ENCODE data around the gene MIDN.

Gene MIDN

DNA sequence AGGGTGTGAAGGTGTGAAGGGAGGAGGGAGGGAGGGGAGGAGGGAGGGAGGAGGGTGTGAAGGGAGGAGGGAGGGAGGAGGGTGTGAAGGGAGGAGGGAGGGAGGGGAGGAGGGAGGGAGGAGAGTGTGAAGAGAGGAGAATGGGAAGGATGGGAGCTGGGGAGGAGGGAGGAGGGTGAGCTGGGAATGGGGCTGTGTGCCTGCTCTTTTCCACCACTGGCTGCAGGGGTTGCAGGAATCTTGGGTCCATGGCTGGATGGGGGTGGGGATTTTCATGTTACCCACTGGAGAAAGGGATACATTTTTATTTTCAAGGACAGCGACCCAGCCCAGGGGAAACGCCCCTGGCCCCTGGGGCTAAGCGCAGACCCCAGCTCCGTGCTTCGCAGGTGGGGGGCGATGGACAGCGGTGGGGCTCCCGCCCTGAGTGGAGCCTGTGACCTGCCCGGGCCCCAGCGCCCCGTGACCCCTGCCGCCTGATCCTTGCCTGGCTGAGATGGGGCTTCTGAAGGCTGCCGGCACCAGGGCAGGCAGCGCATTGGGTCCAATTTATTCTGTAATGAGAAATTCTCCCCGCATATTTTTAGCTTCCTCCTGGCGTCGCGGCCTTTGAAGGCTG, 34.3 kb downstream of the MIDN start:
- no peak for DNase-seq (ENCODE audit: low read depth, low spot score)

DNA sequence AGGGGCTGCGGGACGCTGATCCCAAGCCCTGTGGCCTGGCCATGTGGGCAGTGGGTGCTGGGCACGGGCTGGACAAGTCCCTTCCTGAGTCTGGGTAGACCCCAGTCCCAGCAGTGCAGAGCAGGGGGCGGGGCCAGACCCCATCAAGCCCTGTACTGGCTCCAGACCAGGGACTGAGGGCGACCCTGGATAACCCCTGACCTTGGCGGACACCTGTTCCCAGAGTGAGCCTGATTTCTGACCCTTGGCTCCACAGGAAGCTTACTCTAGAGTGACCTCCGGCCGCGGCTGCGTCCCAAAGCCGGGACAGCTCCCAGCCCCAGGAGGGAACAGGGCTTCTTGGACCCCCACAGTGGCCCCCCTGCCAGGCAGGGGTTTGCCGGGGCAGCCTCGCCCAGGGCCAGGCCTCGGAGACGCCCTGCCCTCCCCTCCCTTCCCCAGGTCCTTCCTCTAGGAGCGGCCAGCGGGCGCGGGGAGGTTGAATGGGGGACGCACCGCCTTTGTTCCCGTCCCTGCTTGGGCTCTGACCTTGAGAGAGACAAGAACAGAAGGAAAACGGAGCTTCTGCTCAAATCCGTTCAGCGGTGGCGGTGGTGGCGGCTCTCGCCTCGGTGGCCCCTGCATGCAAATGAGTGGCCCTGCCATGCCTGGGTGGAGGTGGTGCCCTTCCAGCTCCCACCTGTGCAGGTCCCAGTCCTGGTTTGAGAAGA, 35.0 kb downstream of the MIDN start:
- DNase-seq (ENCODE audit: low read depth, low spot score), result no peak

DNA sequence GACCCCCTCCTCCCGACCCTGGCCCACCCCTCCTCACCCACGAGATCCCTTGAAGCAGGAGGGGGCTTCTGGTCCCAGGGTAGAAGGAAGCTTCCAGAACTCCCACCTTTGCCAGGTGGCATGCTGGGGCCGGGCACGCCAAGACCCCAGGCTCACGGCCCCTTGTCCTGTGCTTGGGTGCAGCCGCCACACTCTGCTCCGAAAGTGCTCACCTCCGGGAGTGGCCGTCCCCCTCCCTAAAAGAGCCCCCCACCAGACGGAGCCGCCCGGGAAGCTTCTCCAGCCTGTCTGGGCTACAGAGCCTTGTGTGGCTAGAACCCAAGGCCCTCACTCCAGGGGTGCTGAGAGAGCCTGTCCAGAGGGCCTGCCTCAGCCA, 35.5 kb downstream of the MIDN start:
- DNase-seq (ENCODE audit: low read depth, low spot score), result no peak

DNA sequence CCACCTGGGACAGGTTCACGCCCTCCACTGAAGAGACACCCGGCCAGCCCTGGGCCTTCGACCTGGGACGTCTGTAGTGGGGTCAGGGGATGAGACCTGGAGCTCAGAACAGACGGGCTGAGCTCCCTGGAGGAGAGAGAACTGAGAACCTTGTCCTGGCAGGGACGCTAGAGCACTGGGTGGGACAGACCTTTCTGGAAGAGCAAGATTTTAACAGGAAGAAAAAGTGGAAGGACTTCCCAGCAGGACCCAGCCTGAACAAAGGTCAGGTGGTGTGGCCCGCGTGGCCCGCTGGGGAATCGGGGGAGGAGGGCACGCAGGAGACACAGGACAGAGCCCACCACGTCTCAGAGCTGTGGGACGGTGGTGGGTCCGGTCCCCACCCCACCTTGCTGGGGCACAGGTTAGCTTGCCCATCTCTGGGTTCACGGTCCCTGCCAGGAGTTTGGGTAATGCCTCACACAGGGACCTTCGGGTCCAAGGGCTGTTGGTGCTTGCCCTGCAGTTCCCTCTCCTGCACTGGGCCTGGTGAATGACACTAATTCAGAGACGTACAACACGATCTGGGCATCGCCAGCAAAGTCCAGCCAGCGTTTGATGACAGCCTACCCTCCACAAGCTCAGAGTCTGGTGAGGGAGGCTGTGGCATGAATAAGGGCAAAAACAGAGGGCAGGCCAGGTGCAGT, 36.1 kb downstream of the MIDN start:
- DNase-seq (ENCODE audit: low read depth, low spot score), result no peak

DNA sequence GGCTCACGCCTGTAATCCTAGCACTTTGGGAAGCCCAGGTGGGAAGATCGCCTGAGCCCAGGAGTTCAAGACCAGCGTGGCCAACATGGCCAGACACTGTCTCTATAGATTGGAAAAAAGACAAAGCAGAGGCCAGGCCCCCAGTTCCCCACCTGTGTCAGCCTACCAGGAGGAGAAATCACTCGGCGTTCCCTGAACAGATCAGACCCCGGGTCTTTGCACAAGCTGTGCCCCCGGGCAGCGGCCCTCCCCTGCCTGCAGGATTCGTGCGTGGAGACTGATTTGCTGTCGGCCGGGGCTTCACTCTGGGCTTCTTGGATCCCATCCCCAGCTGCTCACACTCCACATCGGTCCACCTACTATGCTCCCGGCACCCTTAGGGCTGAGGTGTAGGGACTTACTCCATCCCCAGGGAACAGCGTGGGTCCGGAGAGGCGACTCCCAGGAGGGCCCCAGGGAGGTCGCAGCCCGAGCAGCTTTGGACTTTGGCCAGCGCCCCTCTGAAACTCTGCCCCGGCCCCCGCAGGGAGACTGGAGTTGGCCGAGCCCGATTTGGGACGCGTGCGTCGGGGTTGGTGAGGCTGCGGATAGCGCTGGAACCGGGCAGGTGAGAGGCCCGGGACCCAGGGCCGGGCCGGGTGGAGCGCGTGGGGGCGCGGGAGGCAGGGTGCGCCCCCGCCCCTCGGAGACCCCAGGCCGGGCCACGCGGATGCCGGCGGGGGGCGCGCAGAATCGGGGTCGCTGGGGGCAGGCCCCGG, 36.8 kb downstream of the MIDN start:
- no peak for DNase-seq (ENCODE audit: low read depth, low spot score)

DNA sequence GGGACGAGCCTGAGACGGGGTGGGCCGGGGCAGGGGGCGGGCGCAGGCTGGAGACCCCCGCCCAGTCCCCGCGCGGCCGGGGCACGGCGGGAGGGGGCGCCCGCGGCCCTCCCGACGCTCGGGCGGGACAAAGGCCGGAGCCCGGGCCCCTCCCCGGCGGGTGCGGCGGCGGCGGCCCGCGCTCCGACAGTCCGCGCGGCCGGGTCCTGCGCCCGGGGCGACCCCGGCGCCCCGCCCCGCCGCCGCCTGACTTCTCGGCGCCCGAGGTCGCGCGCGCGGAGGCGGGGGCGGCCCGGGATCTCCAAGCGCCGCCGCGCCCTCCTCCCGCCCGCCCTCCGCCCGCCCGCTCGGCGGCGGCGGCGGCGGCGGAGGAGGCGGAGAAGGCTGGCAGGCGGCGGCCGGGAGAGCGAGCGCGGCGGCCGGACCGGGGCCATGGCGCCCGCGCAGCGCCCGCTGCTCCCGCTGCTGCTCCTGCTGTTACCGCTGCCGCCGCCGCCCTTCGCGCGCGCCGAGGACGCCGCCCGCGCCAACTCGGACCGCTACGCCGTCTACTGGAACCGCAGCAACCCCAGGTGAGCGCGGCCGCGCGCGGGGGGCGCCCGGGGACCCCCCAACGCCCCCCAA, 37.5 kb downstream of the MIDN start, which contains the start of gene EFNA2:
Gene EFNA2 (plus strand): TSS at position 137 of the 624 bp plus-strand sequence. CDS start 296 bp downstream, at position 433.
- no peak for DNase-seq (ENCODE audit: low read depth, low spot score)

DNA sequence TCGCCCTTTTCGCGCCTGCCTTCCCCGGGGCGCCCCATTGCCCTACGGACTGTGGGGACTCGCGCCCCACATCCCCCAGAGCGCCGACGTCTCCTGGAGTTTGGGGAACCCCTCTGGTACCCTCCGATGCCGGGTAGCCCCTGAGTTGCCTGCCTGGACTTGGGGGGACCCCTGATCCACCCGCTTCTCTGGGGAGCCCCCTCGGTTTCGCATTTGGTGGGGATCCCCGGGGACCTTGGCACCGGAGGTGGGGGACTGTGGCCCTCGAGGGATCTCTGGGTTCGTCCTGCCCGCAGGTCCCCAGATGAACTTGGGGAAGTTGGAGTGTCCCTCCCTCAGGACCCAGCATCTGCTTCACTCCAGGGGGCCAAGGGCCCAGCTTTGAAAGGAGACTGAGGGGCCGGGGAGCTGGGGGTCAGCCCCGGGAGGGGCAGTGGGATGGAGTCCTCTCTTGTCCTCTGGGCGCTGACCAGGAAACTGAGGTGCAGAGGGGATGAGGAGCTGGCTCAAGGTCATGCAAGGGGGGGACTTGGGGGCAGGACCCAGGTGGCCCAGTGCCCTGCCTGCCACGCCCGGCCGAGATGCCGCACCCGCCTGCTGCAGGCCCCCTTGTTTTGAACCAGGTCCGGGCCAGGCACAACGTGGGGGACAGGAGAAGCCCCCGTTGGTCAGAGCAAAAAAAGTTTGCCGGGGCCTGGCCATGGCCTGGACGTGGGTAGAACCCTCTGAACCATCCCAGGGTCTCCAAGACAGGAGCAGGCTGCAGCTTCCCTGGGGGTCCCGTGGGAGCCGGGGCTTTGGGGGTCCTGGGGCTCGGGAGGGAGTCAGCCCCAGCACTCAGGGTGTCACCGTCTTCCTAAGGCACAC, 38.3 kb downstream of the MIDN start:
- no peak for DNase-seq (ENCODE audit: low read depth, low spot score)

DNA sequence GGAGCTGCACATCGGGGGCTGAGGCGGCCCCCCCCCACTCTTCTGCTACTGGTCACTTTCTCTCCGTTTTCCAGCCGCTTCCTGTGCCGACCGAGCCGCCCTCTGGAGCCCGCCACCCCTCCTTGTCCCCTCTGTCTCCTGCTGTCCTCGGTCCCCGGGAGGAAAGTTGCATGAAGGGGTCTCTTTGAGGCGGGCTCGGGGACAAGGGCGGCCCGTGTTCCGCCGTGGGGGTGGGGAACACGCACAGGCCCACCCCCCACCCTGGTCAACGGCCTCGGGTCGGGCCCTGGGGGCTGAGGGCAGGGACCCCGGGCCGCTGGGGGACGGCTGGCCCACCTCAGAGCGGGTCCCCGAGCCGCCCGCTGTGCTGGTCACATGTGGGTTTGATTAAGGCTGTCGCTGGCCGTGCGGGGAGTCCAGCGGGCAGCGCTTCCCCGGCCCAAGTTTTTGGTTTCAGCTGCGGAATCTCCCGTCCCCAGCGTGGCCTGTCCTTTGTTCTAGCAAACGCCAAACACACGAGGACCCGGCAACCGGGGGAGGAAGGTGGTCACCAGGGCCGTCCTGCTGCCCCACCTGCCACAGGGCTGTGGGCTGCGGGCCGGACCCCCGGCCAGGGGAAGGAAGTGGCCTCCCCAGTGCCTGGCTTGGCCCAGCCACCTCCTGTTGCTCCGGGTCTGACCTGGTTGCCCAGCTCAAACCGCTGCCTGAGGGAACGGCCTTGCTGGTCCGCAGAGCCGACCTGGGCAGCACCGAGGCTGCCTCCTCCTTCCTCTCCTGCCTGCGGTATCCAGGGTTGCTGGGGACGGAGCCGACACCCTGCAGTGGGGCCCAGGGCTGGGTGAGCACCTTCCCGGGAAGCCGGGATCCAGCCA, 39.2 kb downstream of the MIDN start:
- DNase-seq (ENCODE audit: low read depth, low spot score), result no peak

DNA sequence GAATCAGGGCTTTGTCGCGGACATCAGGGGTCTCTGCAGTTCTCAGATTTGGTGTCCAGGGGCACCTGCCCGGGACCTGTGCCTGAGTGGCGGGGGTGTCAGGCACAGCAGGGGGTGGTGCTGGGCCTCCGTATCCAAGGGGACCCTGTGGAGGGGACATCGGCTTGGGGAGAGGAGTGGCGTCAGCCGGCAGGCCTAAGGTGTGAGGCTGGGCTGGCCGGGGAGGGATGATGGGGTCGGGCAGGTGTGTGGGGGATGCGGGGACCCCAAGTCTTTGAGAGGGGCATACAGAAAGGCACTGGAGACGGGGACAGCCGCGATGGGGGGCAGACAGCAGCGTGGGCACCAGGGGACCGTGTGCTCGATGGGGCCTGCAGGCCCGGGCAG, 39.8 kb downstream of the MIDN start:
- DNase-seq (ENCODE audit: low read depth, low spot score), result no peak

DNA sequence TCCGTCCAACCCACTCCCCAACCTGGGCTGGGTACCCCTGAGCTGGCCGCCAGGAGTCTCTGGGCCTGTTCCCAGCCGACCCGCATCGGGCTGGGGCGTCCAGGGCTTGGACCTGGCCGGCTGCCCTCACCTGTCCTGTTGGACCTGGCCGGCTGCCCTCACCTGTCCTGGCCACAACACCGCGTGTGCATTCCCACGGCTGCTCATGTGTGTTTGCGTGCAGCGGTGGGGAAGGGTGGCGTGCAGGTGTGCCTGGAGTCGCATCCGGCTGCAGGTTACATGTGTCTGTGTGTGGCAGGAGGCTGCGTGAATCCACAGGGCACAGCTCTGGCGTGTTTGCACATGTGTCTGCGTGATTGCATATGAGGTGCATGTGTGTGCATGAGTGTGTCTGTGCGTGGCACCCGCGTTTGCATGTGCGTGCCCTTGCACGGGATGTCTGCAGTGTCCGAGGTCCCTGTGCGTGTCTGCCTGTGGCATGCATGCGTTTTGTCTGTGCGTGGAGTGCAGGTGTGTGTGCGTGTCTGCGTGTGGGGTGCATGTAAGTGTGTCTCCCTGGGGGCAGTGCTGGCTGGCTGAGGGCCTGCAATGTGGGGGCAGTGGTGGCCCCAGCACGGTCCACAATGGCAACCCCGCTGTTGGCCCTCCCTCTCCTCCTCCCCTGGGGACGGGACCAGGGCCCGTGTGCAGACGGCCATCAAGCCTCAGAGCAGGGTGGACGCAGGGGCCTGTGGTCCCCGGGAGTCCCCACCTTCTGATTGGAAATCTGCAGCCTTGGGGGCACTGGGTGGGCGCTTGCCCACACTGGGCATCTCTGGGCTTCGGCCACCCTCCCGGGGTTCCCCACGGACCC, 40.7 kb downstream of the MIDN start:
- DNase-seq (ENCODE audit: low read depth, low spot score), result no peak

DNA sequence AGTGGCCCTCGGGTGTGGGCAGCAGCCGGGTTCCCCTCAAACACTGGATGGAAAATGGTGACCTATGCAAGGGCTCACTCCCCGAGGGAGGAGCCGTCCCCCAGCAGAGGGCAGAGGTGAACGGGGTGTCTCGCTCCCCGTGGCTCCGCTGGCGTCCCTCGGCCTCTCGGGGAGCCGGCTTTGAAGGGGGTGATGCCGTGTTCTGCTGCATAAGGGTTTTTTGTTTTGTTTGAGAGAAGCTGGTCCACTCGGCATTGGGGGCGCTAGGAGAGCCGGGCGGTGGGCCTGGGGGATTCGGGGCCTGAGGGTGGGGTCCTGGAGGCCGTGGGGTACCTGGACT, 41.3 kb downstream of the MIDN start:
- no peak for DNase-seq (ENCODE audit: low read depth, low spot score)

DNA sequence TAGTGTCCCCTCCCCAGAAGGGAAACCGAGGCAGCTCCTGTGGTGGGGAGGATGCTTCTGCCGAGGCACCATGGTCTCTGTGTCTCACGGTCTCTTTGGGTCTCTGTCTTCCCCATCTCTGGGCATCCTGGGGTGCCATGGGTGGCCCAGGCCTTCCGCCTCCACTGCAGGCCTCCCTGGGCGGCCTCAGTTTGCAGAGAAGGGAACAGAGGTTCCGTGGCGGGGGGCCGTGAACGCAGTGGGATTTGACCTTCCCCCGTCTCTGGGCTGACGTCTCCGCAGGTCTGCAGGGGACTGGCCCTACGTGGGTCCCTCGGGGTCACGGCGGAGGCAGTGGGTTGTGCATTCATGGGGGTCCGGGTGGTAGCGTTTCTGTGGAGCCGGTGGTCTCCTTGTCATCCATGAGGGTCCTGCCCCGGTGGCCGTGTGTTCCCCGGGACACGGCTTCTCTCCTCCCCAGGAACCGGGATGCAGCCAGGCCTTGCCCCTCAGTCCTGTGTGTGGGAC, 41.9 kb downstream of the MIDN start:
- no peak for DNase-seq (ENCODE audit: low read depth, low spot score)

DNA sequence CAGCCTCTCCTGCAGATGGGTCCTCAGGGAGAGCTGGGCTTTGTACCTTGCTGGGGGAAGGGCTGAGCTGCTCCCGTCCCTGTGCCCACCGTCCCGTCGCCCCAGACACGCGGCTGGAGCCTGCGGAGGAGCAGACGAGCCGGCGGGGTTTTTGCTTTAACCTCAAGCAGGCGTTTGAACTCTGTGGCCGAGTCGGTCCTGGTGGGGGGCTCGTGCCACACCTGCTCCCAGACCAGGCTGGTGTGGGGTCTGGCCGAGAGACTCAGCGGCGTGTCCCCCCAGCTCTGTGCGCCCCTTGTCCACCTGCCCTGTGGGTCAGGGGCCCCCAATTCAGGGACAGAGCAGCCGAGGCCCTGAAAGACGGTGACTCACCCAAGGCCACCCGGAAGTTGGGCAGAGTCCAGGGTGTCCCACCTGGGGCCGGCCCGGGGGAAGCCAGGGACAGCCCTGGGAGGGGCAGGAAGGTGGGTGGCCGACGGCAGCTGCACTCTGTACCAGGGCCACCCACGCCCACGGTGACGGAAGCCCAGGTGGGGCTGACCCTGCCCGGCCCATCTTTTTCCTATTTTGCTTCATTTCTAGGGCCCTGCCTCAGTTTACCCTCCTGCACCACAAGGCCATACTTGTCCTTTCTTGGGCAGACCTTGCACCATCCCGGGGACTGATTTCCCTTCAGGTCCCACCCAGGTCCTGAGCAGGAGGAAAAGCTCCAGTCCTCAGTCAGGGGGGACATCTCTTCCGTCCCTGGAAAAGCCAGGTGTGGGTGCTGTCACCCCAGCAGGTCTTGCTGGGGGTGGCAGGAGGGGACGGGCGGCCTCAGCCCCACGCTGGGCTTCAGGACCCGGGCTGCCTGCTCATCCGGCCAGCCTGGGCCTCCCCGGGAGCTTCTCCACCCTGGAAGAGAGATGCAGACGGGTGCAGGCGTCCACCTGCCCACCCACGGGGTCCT, 42.6 kb downstream of the MIDN start:
- no peak for DNase-seq (ENCODE audit: low read depth, low spot score)

DNA sequence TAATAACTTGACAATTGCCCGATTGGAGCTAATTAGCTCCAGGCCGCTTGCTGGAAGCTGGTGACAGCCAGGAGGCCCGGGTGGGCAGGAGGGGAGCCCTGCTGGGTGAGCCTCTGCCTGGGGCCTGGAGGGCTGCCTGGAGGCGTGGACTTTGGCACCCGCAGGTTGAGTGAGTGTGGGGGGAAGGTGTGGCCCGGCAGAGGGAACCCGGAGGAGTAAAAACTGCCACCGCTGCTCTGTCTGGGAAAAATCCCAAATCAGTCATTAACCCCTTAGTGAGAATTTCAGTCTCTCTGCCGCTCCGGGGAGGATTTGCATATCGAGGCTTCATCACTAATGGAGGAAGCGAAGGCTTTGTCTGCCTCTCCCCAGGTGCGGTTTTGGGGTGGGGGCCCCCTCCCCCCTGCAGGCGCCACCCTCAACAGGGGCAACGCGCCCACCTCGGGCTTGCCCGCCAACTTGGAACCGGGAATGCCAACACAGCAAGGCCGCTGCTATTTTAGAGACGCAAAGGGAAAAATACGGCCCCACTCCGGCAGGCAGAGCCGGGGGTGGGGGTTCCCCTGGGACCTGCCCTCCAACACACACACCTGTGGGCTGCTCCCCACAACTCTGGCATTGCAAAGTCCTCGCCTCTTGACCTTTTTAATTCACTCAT, 43.5 kb downstream of the MIDN start:
- DNase-seq (ENCODE audit: low read depth, low spot score), result no peak

DNA sequence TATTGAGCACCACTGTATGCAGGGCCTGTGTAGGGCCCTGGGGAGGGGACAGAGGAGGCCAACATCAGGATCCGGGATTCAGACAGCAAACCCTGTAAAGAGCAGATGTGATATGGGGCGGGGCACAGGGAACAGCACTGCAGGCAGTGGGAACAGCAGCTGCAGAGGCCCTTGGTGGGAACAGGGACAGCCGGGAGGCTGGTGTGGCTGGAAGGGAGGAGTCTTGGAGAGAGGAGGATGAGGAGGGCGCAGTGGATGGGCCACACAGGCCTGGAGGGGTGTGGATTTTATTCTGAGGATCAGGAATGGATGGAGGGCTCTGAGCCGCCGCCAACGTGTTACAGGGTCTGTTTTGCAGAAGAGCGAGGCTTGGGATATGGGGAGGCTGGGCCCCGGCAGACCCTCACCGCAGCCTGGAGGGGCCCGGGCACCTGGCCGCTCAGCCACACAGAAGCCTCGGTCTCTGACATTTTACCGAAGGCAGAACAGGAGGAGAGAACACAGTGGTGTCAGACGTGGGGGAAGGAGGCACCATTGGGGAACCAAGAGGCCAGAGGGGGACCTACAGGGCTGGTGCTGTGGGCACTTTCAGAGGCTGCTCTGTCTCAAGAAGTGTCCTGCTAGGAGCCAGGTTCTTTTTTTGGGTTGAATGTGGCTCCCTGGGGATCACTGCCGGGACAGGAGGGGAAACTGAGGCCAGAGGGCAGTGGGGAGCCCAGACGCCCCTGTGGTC, 44.2 kb downstream of the MIDN start:
- DNase-seq (ENCODE audit: low read depth, low spot score), result no peak

DNA sequence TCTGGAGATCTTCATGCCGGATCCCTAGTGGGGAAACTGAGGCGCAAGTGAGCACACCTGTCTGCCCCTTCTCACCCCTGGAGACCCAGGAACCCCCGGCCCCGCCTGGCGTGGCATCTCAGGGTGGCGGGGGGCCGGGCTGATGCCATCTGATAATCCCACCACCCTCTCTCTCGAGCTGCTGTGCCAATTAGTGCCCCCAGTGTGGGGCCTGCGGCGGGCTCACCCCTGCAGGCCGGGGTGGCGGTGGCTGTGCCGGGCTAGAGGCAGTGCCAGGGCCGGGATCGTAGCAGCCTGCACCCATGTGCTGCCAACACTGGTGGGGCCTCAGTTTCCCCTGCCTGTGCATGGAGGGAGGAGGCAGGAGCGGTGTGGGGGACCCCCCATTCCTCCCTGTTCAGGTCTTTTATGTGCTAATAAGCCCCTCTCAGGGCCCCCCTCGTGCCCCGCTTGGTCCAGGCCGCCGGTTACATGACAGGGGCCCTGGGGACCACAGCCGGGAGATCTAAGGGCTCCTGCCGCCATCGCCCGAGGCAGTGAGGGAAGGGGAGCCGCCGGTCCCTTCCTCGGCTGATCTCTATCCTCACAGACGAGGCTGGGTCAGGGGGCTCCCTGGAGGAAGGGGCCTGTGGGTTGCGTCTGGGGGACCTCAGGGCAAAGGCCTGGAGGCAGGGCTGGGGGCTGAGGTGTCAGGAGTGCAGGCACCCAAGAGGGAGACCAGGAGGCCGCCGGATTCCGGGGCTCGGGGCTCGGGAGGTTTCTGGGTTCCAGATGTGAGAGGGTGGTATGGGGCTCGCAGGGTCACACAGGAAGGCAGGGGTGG, 45.6 kb downstream of the MIDN start:
- no peak for DNase-seq (ENCODE audit: low read depth, low spot score)
